MG63 (cell line): ENCODE data around the gene ERLEC1. TPM values are rescaled to one million over a fixed set of nuclear protein-coding genes. Genes with fewer than 3 reads are reported as not detected.

Experiments used
- DNase-seq: peaks from one replicate; pipeline ENCODE4 v3.0.0-alpha.2; 2020
- H3K27me3 ChIP-seq: fragments of 250-450 bp; sonication (Bioruptor Pico); 2 replicates; pipeline ENCODE4 v1.5.1; 2020; ENCODE audit warnings: mild to moderate bottlenecking, moderate library complexity
- H3K36me3 ChIP-seq: fragments of 250-450 bp; sonication (Bioruptor Pico); 2 replicates; pipeline ENCODE4 v1.5.1; 2020; ENCODE audit warnings: mild to moderate bottlenecking, moderate library complexity
- H3K4me3 ChIP-seq: fragments of 250-450 bp; sonication (Bioruptor Pico); 2 replicates; pipeline ENCODE4 v1.5.1; 2020; ENCODE audit warnings: mild to moderate bottlenecking, moderate library complexity
- H3K9me3 ChIP-seq: fragments of 250-450 bp; sonication (Bioruptor Pico); 2 replicates; pipeline ENCODE4 v1.5.1; 2020; ENCODE audit warnings: mild to moderate bottlenecking, moderate library complexity
- total RNA-seq: library from RNA; depleted of rRNA; stranded (reverse); fragments of >200 nt; shearing (Covaris generic); gene quantifications from 2 replicates; pipeline ENCODE4 v1.2.3, GENCODE V29; 2014; ENCODE audit warnings: low replicate concordance; rRNA removed

Gene ERLEC1
- total RNA-seq, 1 experiment from 2014 or later = 12.1 TPM

DNA sequence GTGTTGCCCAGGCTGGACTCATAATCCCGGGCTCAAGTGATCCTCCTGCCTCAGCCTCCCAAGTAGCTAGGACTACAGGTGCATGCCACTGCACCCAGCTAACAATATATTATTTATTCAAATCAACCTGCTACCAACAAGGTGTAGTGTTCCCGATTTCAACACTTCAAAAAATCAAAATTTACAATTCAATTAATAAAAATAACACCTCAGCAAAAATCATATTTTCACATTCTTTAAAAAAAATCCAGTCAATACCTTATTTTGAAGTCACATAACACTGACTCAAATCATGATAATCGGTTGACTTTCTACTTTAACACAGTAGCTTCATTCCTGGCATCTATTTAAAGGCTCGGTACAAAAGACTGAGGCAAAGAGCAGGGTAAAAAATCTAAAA, 65.7 kb downstream of the ERLEC1 start:
- Histone ChIP-seq H3K27me3 (no peaks in the 10 kb centered on the region), H3K36me3 (peaks cover 12% of the 10 kb centered on the region), H3K9me3 (no peaks in the 10 kb centered on the region), H3K4me3 (no peak overlapping the region)
- no peak for DNase-seq

DNA sequence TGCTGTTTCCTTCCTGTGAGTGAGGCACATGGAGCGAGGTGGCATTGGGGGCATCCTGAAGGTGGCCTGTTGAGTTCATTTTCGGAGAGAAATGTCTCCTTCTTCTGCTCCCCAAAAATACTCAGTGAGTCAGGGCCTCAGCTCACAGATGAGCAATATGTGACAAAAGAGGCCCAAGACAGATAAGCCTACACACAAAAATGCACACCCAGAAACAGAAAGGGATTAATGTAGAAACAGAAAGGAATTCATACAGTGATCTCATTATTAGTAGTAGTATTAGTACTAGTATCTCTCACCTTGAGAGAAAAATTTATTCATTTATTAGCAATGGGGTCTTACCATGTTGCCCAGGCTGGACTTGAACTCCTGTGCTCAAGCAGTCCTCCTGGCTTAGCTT, 67.8 kb downstream of the ERLEC1 start:
- no peak for DNase-seq
- H3K9me3 ChIP-seq = no peaks in the 10 kb centered on the region
- H3K27me3 ChIP-seq = no peaks in the 10 kb centered on the region
- H3K4me3 ChIP-seq = no peak overlapping the region
- peaks cover 15% of the 10 kb centered on the region for H3K36me3 ChIP-seq

DNA sequence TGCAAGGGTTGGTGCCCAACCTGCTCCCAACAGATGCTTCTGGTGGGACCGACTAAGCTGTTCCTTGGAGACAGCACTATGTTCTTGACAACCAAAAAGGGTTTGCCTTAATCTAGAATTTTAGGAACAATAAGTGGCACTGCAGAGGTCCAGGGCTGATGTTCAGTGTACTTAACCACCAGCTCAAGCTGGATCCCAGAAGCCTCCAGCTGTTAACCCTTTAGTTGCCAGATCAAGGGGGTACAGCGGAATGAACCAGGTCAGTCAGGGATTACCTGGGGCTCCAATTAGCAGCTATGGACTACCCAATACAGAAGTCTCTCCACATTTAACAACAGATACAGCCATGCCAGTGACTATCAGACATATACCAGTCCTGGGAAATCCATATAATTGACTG, 69.4 kb downstream of the ERLEC1 start:
- Histone ChIP-seq H3K4me3 (no peak overlapping the region), H3K27me3 (no peaks in the 10 kb centered on the region), H3K36me3 (peaks cover 17% of the 10 kb centered on the region), H3K9me3 (no peaks in the 10 kb centered on the region)
- no peak for DNase-seq

DNA sequence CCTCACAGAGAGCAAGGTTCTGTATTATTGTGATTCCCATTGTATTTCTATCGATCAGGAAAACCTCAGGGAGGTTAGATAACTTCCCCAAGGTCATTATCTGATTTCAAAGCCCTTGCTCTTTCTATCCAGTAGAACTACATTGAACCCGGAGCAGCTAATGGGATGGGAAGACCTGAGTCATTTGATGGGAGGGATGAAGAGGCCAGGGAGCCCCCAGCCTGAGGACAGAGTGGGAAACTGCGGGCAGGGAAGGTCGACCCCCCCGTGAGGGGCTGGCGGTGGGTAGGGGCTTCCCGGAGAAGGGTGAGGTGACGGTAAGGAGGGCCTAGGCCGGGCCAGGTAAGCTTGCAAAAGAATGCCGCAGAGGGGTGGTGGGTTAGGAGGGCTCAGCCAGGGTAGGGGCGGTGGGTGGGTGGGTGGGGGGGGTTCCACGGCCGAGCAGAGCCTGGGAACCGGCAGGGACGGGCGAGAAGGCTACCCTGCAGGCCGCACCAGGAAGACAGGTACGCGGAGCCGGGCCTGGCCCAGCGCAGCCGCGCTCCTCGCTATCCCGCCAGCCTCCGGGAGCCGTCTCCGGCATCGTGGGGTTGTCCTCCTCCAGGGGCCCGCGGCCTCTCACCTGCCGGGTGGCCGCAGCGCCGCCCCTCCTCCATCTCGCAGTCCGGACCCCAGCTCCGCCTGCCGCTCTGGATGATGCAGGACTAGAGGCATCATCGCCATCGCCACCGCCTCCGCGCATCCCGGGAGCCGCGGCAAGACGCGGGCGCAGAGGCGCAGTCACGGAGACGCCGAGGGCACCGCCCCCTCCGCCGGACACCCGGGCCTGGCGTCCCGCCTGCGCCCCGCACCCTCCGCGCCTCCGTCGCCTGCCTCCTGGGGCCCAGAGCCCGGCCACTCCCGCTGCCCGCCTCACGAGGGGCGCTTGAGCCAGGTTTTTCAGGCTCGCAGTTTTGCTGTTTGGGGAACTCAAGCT, 72.7 kb downstream of the ERLEC1 start, which contains the start of gene GPR75:
Gene GPR75 (minus strand): TSS at position 762 of the 976 bp plus-strand sequence. CDS start 5,211 bp downstream, outside the sequence.
- no peaks in the 10 kb centered on the region for H3K27me3 ChIP-seq
- H3K4me3 ChIP-seq = no peak within 1 kb of the TSS
- H3K36me3 ChIP-seq = peaks cover 18% of the 10 kb centered on the region
- no peaks in the 10 kb centered on the region for H3K9me3 ChIP-seq
- no peak for DNase-seq

DNA sequence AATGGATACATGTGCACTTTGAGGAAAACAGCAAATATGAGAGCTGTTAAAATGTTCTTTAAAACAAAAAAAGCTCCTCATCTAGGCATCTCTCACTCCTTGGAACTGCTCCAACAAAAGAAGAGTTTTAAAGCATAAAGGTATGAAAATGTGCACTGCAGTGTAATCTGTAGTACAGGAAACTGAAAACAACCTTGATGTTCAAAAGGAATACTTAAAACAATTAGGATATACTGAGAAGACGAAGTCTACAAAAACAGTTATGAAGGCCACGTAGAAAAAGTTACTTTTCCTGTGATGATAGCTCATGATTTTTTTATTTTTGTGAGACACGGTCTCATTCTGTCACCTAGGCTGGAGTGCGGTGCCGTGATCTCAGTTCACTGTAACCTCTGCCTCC, 75.0 kb downstream of the ERLEC1 start:
- no peaks in the 10 kb centered on the region for H3K27me3 ChIP-seq
- no peak for DNase-seq
- peaks cover 39% of the 10 kb centered on the region for H3K36me3 ChIP-seq
- no peak overlapping the region for H3K4me3 ChIP-seq
- no peaks in the 10 kb centered on the region for H3K9me3 ChIP-seq

DNA sequence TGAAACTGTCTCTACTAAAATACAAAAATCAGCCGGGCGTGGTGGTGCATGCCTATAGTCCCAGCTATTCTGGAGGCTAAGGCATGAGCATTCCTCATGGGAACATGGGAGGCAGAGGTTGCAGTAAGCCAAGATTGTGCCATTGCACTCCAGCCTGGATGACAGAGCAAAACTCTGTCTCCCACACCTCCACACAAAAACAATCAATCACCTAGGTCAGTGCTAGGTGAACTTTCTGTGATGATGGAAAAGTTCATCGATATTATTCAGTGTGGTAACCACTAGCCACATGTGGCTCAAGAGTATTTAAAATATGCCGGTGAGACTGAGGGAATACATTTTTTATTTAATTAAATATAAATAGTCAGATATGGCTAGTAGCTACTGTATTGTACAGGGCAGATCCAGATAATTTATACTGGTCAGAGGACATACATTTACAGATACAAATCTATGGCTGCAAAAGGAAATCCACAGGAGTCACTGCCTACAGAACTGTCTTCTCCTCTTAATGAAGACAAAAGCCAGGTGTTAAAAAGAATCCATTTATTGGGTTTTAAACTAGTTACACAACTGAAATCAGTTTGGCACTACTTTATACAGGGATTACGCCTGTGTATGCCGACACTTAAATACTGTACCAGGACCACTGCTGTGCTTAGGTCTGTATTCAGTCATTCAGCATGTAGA, 76.8 kb downstream of the ERLEC1 start:
- DNase-seq = no peak
- Histone ChIP-seq H3K9me3 (no peaks in the 10 kb centered on the region), H3K27me3 (no peaks in the 10 kb centered on the region), H3K36me3 (peaks cover 45% of the 10 kb centered on the region), H3K4me3 (no peak overlapping the region)

DNA sequence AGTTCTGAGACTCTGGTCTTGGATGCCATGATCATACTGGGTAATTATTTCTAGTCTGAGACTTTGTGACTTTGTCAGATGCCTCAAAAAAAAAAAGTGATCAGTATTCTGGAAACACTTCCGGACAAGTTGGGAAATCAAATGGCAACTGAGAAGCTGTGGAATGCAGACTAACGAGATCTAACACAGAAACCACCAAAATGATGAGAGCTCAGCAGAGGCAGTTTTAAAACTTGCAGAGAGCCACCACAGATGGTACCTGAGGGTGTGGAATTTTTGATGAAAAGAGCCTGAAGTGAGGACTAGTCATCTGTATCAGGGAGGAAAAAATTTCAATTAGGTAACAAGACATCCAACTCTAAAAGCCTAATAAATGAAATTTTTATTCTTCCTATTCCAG, 78.4 kb downstream of the ERLEC1 start:
- Histone ChIP-seq H3K36me3 (peaks cover 48% of the 10 kb centered on the region), H3K27me3 (no peaks in the 10 kb centered on the region), H3K9me3 (no peaks in the 10 kb centered on the region), H3K4me3 (no peak overlapping the region)
- no peak for DNase-seq

DNA sequence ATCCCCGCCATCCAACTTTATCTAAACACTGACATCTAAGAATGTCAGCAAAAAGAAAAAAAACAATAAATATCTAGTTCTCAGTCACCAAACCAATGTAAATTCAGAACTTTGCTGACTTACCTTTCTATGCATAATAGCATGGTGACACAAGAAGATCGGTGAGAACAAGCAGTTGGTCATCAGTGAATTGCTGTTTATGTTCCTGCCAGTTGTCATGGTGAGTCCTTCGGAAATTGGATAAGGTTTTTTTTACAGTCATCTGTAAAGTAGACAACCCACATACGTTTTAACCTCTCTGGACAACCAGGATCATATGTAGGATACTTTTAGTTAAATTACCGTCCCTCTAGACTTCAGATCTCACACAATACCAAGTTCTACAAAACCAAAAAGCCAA, 79.1 kb downstream of the ERLEC1 start:
- DNase-seq = no peak

DNA sequence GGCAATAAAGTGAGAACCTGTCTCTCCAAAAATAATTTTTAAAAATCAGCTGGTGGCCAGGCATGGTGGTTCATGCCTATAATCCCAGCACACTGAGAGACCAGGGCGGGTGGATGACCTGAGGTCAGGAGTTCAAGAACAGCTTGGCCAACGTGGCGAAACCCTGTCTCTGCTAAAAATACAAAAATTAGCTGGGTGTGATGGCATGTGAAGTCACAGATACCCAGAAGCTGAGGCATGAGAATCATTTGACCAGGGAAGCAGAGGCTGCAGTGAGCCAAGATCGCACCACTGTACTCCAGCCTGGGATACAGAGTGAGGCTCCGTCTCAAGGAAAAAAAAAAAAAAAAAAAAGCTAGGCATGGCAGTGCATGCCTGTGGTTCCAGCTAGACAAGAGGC, 80.3 kb downstream of the ERLEC1 start:
- no peaks in the 10 kb centered on the region for H3K27me3 ChIP-seq
- peaks cover 47% of the 10 kb centered on the region for H3K36me3 ChIP-seq
- H3K4me3 ChIP-seq = no peak overlapping the region
- no peaks in the 10 kb centered on the region for H3K9me3 ChIP-seq
- DNase-seq = no peak

More for the DNA sequence above, 79.1 kb downstream of the ERLEC1 start:
- H3K9me3 ChIP-seq = no peaks in the 10 kb centered on the region
- peaks cover 47% of the 10 kb centered on the region for H3K36me3 ChIP-seq
- H3K27me3 ChIP-seq = no peaks in the 10 kb centered on the region
- H3K4me3 ChIP-seq = no peak overlapping the region

DNA sequence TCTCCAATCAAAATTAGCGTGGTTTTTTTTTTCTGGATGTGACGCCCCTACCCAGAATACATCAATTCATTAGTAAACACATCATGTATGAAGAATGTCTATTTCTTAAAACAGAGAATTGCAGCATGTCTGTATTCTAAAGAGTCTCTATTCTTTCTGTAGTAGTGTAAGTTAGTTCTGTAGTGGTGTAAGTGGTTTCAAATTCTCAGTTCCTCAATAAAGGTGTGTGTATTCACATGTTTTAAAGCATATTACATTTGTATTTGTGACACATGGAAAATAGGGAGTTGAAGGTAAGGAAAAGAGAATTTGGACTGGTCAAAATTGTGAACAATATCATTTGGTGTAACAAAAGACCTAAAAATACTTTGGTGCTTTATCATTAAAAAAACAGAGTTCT, 80.9 kb downstream of the ERLEC1 start:
- Histone ChIP-seq H3K36me3 (peaks cover 47% of the 10 kb centered on the region), H3K9me3 (no peaks in the 10 kb centered on the region), H3K27me3 (no peaks in the 10 kb centered on the region), H3K4me3 (no peak overlapping the region)
- no peak for DNase-seq

Other genes starting within 250 kb of the ERLEC1 start
- 2.4 and 9.7 TPM in 2 replicates for gene CHAC2, start 19.2 kb upstream of the ERLEC1 start, total RNA-seq
- 13.3 and 13.8 TPM in 2 replicates for gene ASB3, start 91 bp upstream of the ERLEC1 start, total RNA-seq
- 0.53 TPM in 1 of 2 replicates, not detected in the other for gene GPR75, start 72.9 kb downstream of the ERLEC1 start, total RNA-seq
- 17.9 and 24.2 TPM in 2 replicates for gene PSME4, start 183.9 kb downstream of the ERLEC1 start, total RNA-seq